Erythroblast (primary cell): ENCODE results near the gene SPRR3.

Experiments
- GATA1 ChIP-seq: IDR thresholded peaks from 2 replicates; pipeline ENCODE4 v1.6.1; 2011; ENCODE audit warnings: low read depth, mild to moderate bottlenecking, control low read depth, low read length, moderate library complexity
- POLR2A ChIP-seq: IDR thresholded peaks from 2 replicates; pipeline ENCODE4 v1.6.1; 2011; ENCODE audit warnings: mild to moderate bottlenecking, low read length

DNA sequence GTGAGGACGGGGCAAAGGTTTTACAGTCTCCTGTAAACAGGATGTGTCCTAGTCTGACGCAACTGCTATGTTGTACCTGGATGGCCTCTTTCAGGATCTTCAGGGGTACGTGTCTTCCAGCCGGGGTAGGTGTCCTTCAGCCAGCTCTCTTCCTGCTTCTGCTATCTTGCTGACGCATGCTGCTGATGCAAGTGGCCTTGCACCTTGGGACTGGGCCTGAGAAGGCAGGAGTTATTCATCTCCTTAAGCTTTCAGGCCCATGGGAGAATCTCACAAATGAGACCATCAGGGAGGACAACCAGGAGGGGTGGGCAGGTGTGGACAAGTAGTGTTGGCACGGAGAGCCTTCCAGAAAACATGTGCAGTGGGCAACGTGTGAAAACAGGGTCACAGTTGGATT is 21.6 kb downstream of the SPRR3 start:
- TF ChIP-seq POLR2A (no peak), GATA1 (no peak)
